DOHH2 (cell line): ENCODE measurements around the gene SCAP.
"Not testable (repeated sequence)": the region's sequence is repeated elsewhere in the genome, so short reads cannot be mapped to it uniquely, and the experiment has no call there.

ENCODE experiments used
- H3F3A ChIP-seq: fragments of 200-600 bp; sonication (generic), shearing (Covaris generic); 2 replicates; pipeline ENCODE4 v1.6.0; 2016; ENCODE audit warnings: antibody characterized with exemption, mild to moderate bottlenecking; ENCODE audit not compliant: control insufficient read depth, insufficient read depth
- H3K27ac ChIP-seq: fragments of 200-600 bp; sonication (generic); 2 replicates; pipeline ENCODE4 v1.5.1; 2014; ENCODE audit warnings: low read depth, mild to moderate bottlenecking, low read length, moderate library complexity
- H3K27me3 ChIP-seq: fragments of 200-600 bp; sonication (generic); 2 replicates; pipeline ENCODE4 v1.6.1; 2014; ENCODE audit warnings: mild to moderate bottlenecking, low read length, mixed read lengths; ENCODE audit not compliant: control insufficient read depth
- H3K36me3 ChIP-seq: fragments of 200-600 bp; sonication (generic); 2 replicates; pipeline ENCODE4 v1.6.1; 2014; ENCODE audit warnings: mild to moderate bottlenecking, low read length, moderate library complexity, mixed read lengths; ENCODE audit not compliant: control insufficient read depth
- H3K4me1 ChIP-seq: fragments of 200-600 bp; sonication (generic); 2 replicates; pipeline ENCODE4 v1.6.1; 2014; ENCODE audit warnings: mild to moderate bottlenecking, low read length, mixed read lengths; ENCODE audit not compliant: control insufficient read depth
- H3K4me2 ChIP-seq: fragments of 200-600 bp; sonication (generic); 2 replicates; pipeline ENCODE4 v1.6.0; 2014; ENCODE audit warnings: mild to moderate bottlenecking, low read length, moderate library complexity
- H3K4me3 ChIP-seq: fragments of 200-600 bp; sonication (generic); 2 replicates; pipeline ENCODE4 v1.5.1; 2014; ENCODE audit warnings: mild to moderate bottlenecking, low read length, mixed read lengths
- H3K79me2 ChIP-seq: fragments of 200-600 bp; sonication (generic); 2 replicates; pipeline ENCODE4 v1.6.1; 2014; ENCODE audit warnings: mild to moderate bottlenecking, low read length, mixed read lengths; ENCODE audit not compliant: control insufficient read depth
- H3K9me2 ChIP-seq: fragments of 200-600 bp; sonication (generic); replicated peaks from 2 replicates; pipeline ENCODE4 v1.6.1; 2014; ENCODE audit warnings: mild to moderate bottlenecking, low read length, mixed read lengths; ENCODE audit not compliant: control insufficient read depth
- H3K9me3 ChIP-seq: fragments of 200-600 bp; sonication (generic); 2 replicates; pipeline ENCODE4 v1.6.1; 2014; ENCODE audit warnings: antibody characterized with exemption, low read length, mixed read lengths; ENCODE audit not compliant: control insufficient read depth, insufficient read depth
- H4K20me1 ChIP-seq: fragments of 200-600 bp; sonication (generic); 2 replicates; pipeline ENCODE4 v1.6.0; 2014; ENCODE audit warnings: low read depth, mild to moderate bottlenecking, antibody characterized with exemption, low read length, moderate library complexity; ENCODE audit not compliant: control insufficient read depth, insufficient read depth
- CTCF ChIP-seq: fragments of 200-600 bp; sonication (generic); IDR thresholded peaks from one replicate; pipeline ENCODE4 v1.5.1; 2014; ENCODE audit warnings: antibody characterized with exemption, mild to moderate bottlenecking, low read depth, low read length; ENCODE audit not compliant: poor library complexity, severe bottlenecking
- EZH2phosphoT487 ChIP-seq: fragments of 200-600 bp; sonication (generic); IDR thresholded peaks from 2 replicates; pipeline ENCODE4 v1.6.1; 2017; ENCODE audit warnings: borderline replicate concordance, mild to moderate bottlenecking, antibody characterized with exemption, low read length, moderate library complexity, mixed read lengths

SCAP gene

GRCh38 chr3:47482366-47482765 is 6.6 kb upstream of the SCAP start:
- H3K27me3 ChIP-seq: no peaks in the 10 kb centered on the region
- no peaks in the 10 kb centered on the region for H3K36me3 ChIP-seq
- H3K9me3 ChIP-seq: no peaks in the 10 kb centered on the region
- peaks cover 5% of the 10 kb centered on the region for H3K4me1 ChIP-seq
- H3F3A ChIP-seq: peaks cover 14% of the 10 kb centered on the region
- no peak overlapping the region for H3K27ac ChIP-seq
- no peak for TF ChIP-seq EZH2phosphoT487
- no peak for TF ChIP-seq CTCF
- no peak overlapping the region for H3K4me2 ChIP-seq
- no peaks in the 10 kb centered on the region for H3K9me2 ChIP-seq
- no peaks in the 10 kb centered on the region for H3K79me2 ChIP-seq
- no peaks in the 10 kb centered on the region for H4K20me1 ChIP-seq
- H3K4me3 ChIP-seq: no peak overlapping the region

DNA sequence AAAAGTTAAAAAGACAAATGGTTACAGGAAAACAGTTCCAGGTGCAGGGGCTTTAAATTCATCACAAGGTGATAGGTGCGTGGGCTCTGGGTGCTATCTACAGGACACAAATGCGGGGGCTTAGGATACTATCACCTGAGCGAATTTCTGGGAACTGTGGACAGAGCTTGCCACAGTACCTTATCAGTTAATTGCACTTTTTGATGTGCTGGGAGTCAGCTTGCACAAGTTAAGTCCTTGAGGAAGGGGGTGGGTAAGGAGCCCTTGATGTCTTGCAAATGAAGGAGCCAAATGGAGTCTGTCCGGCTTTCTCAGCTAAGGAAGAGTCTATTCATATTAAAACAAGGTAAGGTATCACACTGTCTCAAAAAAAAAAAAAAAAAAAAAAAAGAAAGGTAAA is 6.0 kb upstream of the SCAP start:
- H4K20me1 ChIP-seq, H3K27ac ChIP-seq, H3K4me3 ChIP-seq, H3K4me2 ChIP-seq, H3K27me3 ChIP-seq, H3K9me3 ChIP-seq, H3K9me2 ChIP-seq, H3K79me2 ChIP-seq, H3K36me3 ChIP-seq, H3K4me1 ChIP-seq: not testable (repeated sequence)
- H3F3A ChIP-seq: peaks cover 12% of the 10 kb centered on the region

DNA sequence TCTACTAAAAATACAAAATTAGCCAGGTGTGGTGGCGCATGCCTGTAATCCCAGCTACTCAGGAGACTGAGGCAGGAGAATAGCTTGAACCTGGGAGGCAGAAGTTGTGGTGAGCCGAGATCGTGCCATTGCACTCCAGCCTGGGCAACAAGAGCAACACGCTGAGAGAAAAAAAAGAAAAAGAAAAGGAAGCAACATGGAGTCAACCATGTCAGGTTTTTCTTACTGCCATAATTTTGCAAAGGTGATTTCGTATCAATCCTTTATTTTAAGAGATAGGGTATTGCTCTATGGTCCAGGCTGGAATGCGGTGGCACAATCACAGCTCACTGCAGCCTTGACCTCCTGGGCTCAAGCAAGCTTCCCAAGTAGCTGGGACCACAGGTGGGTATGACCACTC is 4.5 kb upstream of the SCAP start:
- H3K4me3 ChIP-seq, H3K79me2 ChIP-seq, H3K9me2 ChIP-seq, H4K20me1 ChIP-seq, H3K27ac ChIP-seq, H3F3A ChIP-seq, H3K9me3 ChIP-seq, H3K36me3 ChIP-seq, H3K27me3 ChIP-seq, H3K4me2 ChIP-seq: not testable (repeated sequence)
- H3K4me1 ChIP-seq: peaks cover 18% of the 10 kb centered on the region

- no peaks in the 10 kb centered on the region for H3K27me3 ChIP-seq
- H3K4me2 ChIP-seq: no peak overlapping the region
- H3K79me2 ChIP-seq: peaks cover 12% of the 10 kb centered on the region
- H3K36me3 ChIP-seq: peaks cover 6% of the 10 kb centered on the region
- no peaks in the 10 kb centered on the region for H3K9me3 ChIP-seq
- H3K9me2 ChIP-seq: no peaks in the 10 kb centered on the region
- H3K27ac ChIP-seq: no peak overlapping the region
- H3F3A ChIP-seq: peaks cover 8% of the 10 kb centered on the region
- TF ChIP-seq CTCF (no peak), EZH2phosphoT487 (no peak)
- H3K4me3 ChIP-seq: no peak overlapping the region
- peaks cover 21% of the 10 kb centered on the region for H3K4me1 ChIP-seq
- no peaks in the 10 kb centered on the region for H4K20me1 ChIP-seq
Observed at GRCh38 chr3:47479826-47480160, 4.1 kb upstream of the SCAP start.

GRCh38 chr3:47478022-47478421 is 2.3 kb upstream of the SCAP start:
- H3K4me3 ChIP-seq: no peak overlapping the region
- peaks cover 10% of the 10 kb centered on the region for H3K36me3 ChIP-seq
- H3K9me2 ChIP-seq: no peaks in the 10 kb centered on the region
- H3K27ac ChIP-seq: no peak overlapping the region
- H3K27me3 ChIP-seq: no peaks in the 10 kb centered on the region
- H3K4me2 ChIP-seq: no peak overlapping the region
- H3K79me2 ChIP-seq: peaks cover 29% of the 10 kb centered on the region
- H3K4me1 ChIP-seq: peaks cover 30% of the 10 kb centered on the region
- no peak for TF ChIP-seq CTCF
- H3K9me3 ChIP-seq: no peaks in the 10 kb centered on the region
- H3F3A ChIP-seq: peaks cover 8% of the 10 kb centered on the region
- no peaks in the 10 kb centered on the region for H4K20me1 ChIP-seq
